Measurements from ENCODE around the gene ZNF521. TPM values are rescaled to one million over a fixed set of nuclear protein-coding genes. Genes with fewer than 3 reads are reported as not detected.

Gene ZNF521
- total RNA-seq, 2 experiments from 2014 or later: 0.85 to 2.8 TPM

- no peaks in the 10 kb centered on the region for H3K9me3 ChIP-seq (ENCODE audit: low read length)
- no peaks in the 10 kb centered on the region for H3K36me3 ChIP-seq (ENCODE audit: insufficient read depth, low read length)
- peaks cover 19% of the 10 kb centered on the region for H3K4me1 ChIP-seq (ENCODE audit: insufficient read depth, low read length, poor library complexity, severe bottlenecking)
- H3K4me3 ChIP-seq (ENCODE audit: low read depth, low read length, poor library complexity, severe bottlenecking): peak overlapping the region; percentile 71
- no peak overlapping the region for H3K4me2 ChIP-seq (ENCODE audit: low read length)
- H3K79me2 ChIP-seq (ENCODE audit: insufficient read depth, low read depth, low read length): no peaks in the 10 kb centered on the region
- H3K9me2 ChIP-seq (ENCODE audit: insufficient read depth, low read length): no peaks in the 10 kb centered on the region
- CTCF ChIA-PET (ENCODE audit: unreplicated experiment): no interaction called here
- DNase-seq (ENCODE audit: low spot score): no peak
- no peak overlapping the region for H2AFZ ChIP-seq (ENCODE audit: low read length)
- TF ChIP-seq CTCF (conservative IDR thresholded peaks at IDR 0.05; ENCODE audit: low read length) (no peak), EZH2phosphoT487 (IDR thresholded peaks at IDR 0.05; ENCODE audit: borderline replicate concordance, low read depth, low read length) (no peak; the same call in 1 of the 2 replicates)
- no peak overlapping the region for H3K27ac ChIP-seq (ENCODE audit: low read depth, low read length, poor library complexity, severe bottlenecking)
- intact Hi-C loops (cut with micrococcal nuclease; ENCODE audit: unreplicated experiment): no loop called here
- BruUV-seq (replicated peaks): no TSS peak
- H4K20me1 ChIP-seq (ENCODE audit: insufficient read depth, low read length): no peaks in the 10 kb centered on the region
- POLR2A ChIA-PET: interaction anchor here (1.9 kb wide), 1 partner anchor 8 kb away, joined by 7 read pairs; no protein-coding TSS in a partner anchor
Observed at GRCh38 chr18:25349131-25349925, 2.6 kb downstream of the ZNF521 start.

DNA sequence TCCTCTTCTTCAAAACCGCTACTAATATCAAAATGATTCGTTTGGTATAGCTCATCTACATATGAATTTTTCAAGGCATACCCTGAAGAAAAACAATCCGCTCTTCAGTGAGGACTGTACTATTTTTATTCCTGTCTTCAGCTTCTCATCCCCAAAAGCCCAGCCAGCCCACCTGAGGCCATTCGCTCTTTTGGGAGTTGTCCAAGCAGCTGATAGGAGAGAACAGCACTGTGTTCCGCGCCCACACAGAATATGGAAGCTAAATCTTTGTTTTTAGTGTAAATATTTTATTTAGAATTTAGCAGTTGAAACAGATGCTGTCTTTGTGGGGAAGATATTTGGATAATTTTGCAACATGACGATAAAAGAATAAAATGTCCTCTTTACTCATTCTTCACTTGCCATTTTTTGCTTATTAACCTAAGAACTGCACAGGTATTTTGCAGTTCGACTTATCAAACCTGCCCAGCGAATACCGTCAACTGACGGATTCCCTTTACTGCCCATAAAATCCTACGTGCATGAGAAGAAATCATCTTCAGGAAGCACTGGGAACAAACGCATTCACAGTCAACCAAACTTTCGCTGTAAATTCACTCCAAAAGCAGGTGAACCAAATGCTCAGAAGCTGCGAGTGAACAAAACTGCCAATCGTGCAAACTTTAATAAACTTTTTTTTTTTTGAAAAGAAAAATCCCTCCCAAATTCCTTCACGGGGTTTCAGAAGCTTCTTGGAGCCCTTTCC is 3.4 kb downstream of the ZNF521 start:
- Histone ChIP-seq H3K79me2 (ENCODE audit: insufficient read depth, low read depth, low read length) (no peaks in the 10 kb centered on the region), H3K9me2 (ENCODE audit: insufficient read depth, low read length) (no peaks in the 10 kb centered on the region), H3K9me3 (ENCODE audit: low read length) (no peaks in the 10 kb centered on the region), H3K27ac (ENCODE audit: low read depth, low read length, poor library complexity, severe bottlenecking) (no peak overlapping the region), H3K36me3 (ENCODE audit: insufficient read depth, low read length) (no peaks in the 10 kb centered on the region), H3K4me3 (ENCODE audit: low read depth, low read length, poor library complexity, severe bottlenecking) (no peak overlapping the region), H3K4me1 (ENCODE audit: insufficient read depth, low read length, poor library complexity, severe bottlenecking) (peaks cover 19% of the 10 kb centered on the region), H2AFZ (ENCODE audit: low read length) (no peak overlapping the region), H3K4me2 (ENCODE audit: low read length) (no peak overlapping the region), H4K20me1 (ENCODE audit: insufficient read depth, low read length) (no peaks in the 10 kb centered on the region)
- intact Hi-C loops (cut with micrococcal nuclease; ENCODE audit: unreplicated experiment): no loop called here
- no TSS peak for BruUV-seq (replicated peaks)
- no peak for DNase-seq (ENCODE audit: low spot score)
- ChIA-PET POLR2A (no interaction called here), CTCF (ENCODE audit: unreplicated experiment) (no interaction called here)
- TF ChIP-seq EZH2phosphoT487 (IDR thresholded peaks at IDR 0.05; ENCODE audit: borderline replicate concordance, low read depth, low read length): no peak
- TF ChIP-seq CTCF (conservative IDR thresholded peaks at IDR 0.05; ENCODE audit: low read length): no peak

Data from OCI-LY7 (cell line).